Measurements from ENCODE around the gene GATAD2B.

GATAD2B gene

DNA sequence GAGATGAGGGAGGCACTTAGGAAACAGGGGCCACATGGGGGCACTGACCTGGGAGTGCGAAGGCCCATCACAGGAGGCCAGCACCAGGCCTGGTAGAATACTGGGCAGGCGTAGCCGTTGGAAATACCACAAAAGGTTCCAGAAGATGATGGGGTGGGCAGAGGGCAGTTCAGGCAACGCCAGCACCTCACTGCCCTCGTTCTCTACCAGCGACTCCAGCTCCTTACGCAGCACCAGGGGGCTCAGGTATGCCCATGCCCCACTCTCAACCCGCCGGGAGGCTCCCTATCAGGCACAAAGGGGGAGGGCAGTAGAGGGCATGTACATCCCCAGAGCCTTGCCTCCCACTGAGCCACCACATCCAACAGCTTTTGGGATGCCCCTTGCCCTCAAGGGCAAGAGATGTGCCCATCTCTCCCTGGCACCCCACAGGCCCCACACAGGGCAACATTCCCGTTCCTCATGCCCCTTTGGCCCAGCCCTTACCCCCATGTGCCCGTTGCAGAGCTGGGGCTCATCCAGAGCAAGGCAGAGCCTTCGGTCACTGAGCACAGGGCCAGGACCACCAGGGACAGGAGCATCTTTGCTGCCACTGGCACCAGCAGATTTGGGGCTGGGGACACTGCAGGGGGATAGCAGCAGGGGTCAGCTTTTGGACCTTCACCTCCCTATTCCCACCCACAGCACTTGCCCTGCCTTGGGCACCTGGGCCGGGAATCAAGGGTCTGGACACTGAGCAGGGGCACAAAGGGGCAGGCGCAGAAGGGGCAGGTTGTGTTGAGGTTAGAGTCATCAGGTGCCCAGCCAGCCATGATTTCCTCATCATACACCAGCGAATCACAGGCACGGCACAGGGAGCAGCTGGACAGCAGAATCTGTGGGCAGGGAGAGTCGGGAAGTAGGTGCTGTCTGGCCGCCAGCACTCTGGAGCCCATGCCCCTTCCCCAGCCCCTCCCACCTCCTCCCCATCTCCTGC, 9.7 kb upstream of the GATAD2B start:
- no peak for TF ChIP-seq CTCF (IDR thresholded peaks at IDR 0.05; ENCODE audit: insufficient read depth, low read length, missing control alignments)
- no peak for DNase-seq (ENCODE audit: low read depth, low spot score)
- POLR2A ChIA-PET: no interaction called here
- CTCF ChIA-PET: interaction anchor here (0.8 to 0.9 kb wide), 2 partner anchors 9 to 11 kb away, joined by 3 to 4 read pairs; no protein-coding TSS in a partner anchor
- H3K4me3 ChIP-seq (ENCODE audit: low read depth, low read length): no peak overlapping the region

DNA sequence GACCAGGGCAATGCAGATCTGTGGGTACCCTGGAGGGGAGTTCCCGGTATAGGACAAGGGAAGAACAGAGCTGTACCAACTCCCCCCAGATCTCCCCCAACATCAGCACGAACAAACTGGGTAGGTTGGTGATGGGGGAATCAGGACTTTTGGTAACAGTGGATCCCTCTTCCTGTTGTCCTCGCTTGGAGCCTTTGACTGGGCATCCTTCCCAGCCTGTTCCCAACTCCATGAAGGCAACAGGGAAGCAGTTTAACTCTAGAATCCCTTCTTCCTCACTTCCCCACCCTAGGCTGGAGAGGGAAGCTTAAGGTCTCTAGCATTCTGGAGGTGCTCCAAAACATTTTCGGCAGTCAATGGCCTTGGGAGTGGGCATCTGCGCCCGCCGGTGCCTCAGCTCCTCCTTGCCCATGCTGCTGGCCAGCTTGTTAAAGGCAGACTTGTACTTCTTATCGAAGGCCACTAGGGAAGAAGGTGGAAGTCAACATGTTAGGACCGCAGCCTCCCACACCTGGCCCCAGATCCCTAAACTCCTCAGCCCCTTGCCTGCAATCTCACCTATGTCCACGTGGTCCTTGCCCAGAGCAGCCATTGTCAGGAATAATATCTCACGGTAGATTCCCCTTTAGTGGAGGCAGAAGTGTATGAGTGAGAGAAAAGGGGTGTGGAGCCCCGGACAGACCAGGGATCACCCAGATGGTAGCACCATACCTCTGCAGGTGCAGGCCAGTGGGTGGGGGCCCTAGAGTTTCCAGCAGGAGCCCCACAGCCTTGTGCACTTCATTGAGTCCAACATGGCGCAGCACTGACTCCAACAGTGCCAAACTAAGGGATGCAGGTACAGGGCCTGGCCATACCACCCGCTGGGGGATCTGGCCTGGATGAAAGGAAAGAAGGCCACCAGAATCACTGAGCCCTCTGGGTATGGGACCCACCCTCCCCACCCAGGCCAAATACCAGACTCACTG, 7.5 kb upstream of the GATAD2B start:
- no peak for DNase-seq (ENCODE audit: low read depth, low spot score)
- POLR2A ChIA-PET: no interaction called here
- no peak for TF ChIP-seq CTCF (IDR thresholded peaks at IDR 0.05; ENCODE audit: insufficient read depth, low read length, missing control alignments)
- CTCF ChIA-PET: interaction anchor here (1.0 to 3.3 kb wide), 3 partner anchors 8 to 26 kb away, joined by 3 to 25 read pairs (median 5); partner anchors contain the start of gene DENND4B
- no peak overlapping the region for H3K4me3 ChIP-seq (ENCODE audit: low read depth, low read length)

GRCh38 chr1:153929426-153929825, 6.7 kb upstream of the GATAD2B start:
- no peak for DNase-seq (ENCODE audit: low read depth, low spot score)
- POLR2A ChIA-PET: no interaction called here
- CTCF ChIA-PET: interaction anchor here (1.0 to 3.3 kb wide), 4 partner anchors 9 to 48 kb away, joined by 3 to 25 read pairs (median 4); partner anchors contain the start of gene DENND4B
- TF ChIP-seq CTCF (IDR thresholded peaks at IDR 0.05; ENCODE audit: insufficient read depth, low read length, missing control alignments): no peak
- H3K4me3 ChIP-seq (ENCODE audit: low read depth, low read length): no peak overlapping the region

DNA sequence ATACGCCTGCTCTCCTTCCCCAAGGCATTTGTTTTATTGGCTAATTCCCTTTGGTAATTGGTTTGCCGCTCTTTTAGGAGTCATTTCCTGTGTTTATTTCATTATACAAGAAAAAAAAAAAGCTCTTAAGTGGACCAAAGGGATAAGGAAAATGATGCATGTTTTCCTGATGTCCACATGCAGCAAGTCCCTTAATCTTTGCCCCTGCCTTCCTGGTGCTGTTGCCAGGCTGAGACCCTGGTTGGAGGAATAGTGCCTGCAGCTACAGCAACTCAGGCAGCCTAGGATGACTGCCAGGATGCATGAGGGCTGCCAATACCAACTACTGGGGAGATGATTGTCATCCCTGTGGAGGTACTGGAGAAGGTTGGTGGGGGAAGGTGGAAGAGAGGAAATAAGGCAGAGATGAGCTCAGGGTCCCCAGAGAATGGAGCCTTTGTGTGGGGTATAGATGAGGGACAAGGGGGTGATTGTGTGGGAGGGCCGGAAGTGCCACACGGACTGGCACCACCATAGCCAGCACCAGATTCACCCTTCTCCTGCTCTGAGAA, 6.1 kb upstream of the GATAD2B start:
- ChIA-PET CTCF (interaction anchor here (1.3 to 3.3 kb wide), 4 partner anchors 12 to 57 kb away, joined by 3 to 25 read pairs (median 6); partner anchors contain the start of genes DENND4B and RAB13), POLR2A (interaction anchor here (1.1 kb wide), 1 partner anchor 12 kb away, joined by 5 read pairs; no protein-coding TSS in a partner anchor)
- TF ChIP-seq CTCF (IDR thresholded peaks at IDR 0.05; ENCODE audit: insufficient read depth, low read length, missing control alignments): no peak
- no peak for DNase-seq (ENCODE audit: low read depth, low spot score)
- H3K4me3 ChIP-seq (ENCODE audit: low read depth, low read length): no peak overlapping the region

GRCh38 chr1:153928245-153928644, 5.5 kb upstream of the GATAD2B start:
- ChIA-PET CTCF (interaction anchor here (1.3 to 3.3 kb wide), 4 partner anchors 12 to 58 kb away, joined by 3 to 25 read pairs (median 6); partner anchors contain the start of genes DENND4B and RAB13), POLR2A (interaction anchor here (1.1 kb wide), 1 partner anchor 13 kb away, joined by 5 read pairs; no protein-coding TSS in a partner anchor)
- H3K4me3 ChIP-seq (ENCODE audit: low read depth, low read length): no peak overlapping the region
- no peak for TF ChIP-seq CTCF (IDR thresholded peaks at IDR 0.05; ENCODE audit: insufficient read depth, low read length, missing control alignments)
- DNase-seq (ENCODE audit: low read depth, low spot score): no peak

Measured in AG04449 (cell line).